SK-N-SH (cell line): ENCODE data around the gene ACSS1.

Experiments used
- CHD2 ChIP-seq: fragments of 150-350 bp; IDR thresholded peaks from 2 replicates; pipeline ENCODE4 v1.6.1; 2018; ENCODE audit warnings: low read length; ENCODE audit not compliant: partially characterized antibody
- CTCF ChIP-seq: fragments of 200-600 bp; sonication (generic); IDR thresholded peaks from 2 replicates; pipeline ENCODE4 v1.6.1; 2017; ENCODE audit warnings: antibody characterized with exemption, mild to moderate bottlenecking, moderate library complexity
- MAX ChIP-seq: IDR thresholded peaks from 2 replicates; pipeline ENCODE4 v1.4.0; 2012; ENCODE audit warnings: low read depth
- MXI1 ChIP-seq: IDR thresholded peaks from 2 replicates; pipeline ENCODE4 v1.6.1; 2012; ENCODE audit warnings: mild to moderate bottlenecking, low read depth, low read length, improper control_type of control experiment
- POLR2AphosphoS5 ChIP-seq: IDR thresholded peaks from 2 replicates; pipeline ENCODE4 v1.6.1; 2012; ENCODE audit warnings: low read depth, low read length
- RAD21 ChIP-seq: IDR thresholded peaks from 2 replicates; pipeline ENCODE4 v1.6.1; 2012; ENCODE audit warnings: mild to moderate bottlenecking, low read length
- REST ChIP-seq: IDR thresholded peaks from 2 replicates; pipeline ENCODE4 v1.6.1; 2012; ENCODE audit warnings: mild to moderate bottlenecking, low read depth, low read length, moderate library complexity
- SIN3A ChIP-seq: IDR thresholded peaks from 2 replicates; pipeline ENCODE4 v1.6.1; 2012; ENCODE audit warnings: low read depth, mild to moderate bottlenecking, low read length, moderate library complexity, borderline replicate concordance
- TCF12 ChIP-seq: IDR thresholded peaks from 2 replicates; pipeline ENCODE4 v1.4.0; 2012
- USF1 ChIP-seq: IDR thresholded peaks from 2 replicates; pipeline ENCODE4 v1.4.0; 2012; ENCODE audit warnings: low read depth, borderline replicate concordance

GRCh38 chr20:24991897-24992486, 65.9 kb downstream of the ACSS1 start:
- no peak for TF ChIP-seq CTCF
- TF ChIP-seq CHD2: no peak
- no peak for TF ChIP-seq MXI1
- TF ChIP-seq SIN3A: no peak
- no peak for TF ChIP-seq MAX
- no peak for TF ChIP-seq POLR2AphosphoS5
- TF ChIP-seq REST: no peak
- no peak for TF ChIP-seq USF1
- TF ChIP-seq TCF12: no peak
- no peak for TF ChIP-seq RAD21
